Smooth muscle cell (in vitro differentiated cells): ENCODE results near the gene XKR8. TPM values are rescaled to one million over a fixed set of nuclear protein-coding genes. Genes with fewer than 3 reads are reported as not detected.
A peak's percentile ranks its signal among the peaks of the same experiment; 100 is the strongest.

ENCODE experiments used
- DNase-seq: peaks from one replicate; lab custom pipeline; 2025; ENCODE audit not compliant: unreplicated experiment; lab: John Stamatoyannopoulos, UW
- H2AFZ ChIP-seq: fragments of 200-600 bp; sonication (generic); 2 replicates; pipeline ENCODE4 v1.6.0; 2016; ENCODE audit warnings: antibody characterized with exemption, low read depth, mild to moderate bottlenecking
- H3F3A ChIP-seq: fragments of 200-600 bp; sonication (generic); 2 replicates; pipeline ENCODE4 v1.6.0; 2017; ENCODE audit warnings: antibody characterized with exemption, low read depth
- H3K27ac ChIP-seq: fragments of 200-600 bp; sonication (generic); 2 replicates; pipeline ENCODE4 v1.5.1; 2016; ENCODE audit warnings: low read depth, mild to moderate bottlenecking
- H3K27me3 ChIP-seq: fragments of 200-600 bp; sonication (generic); 2 replicates; pipeline ENCODE4 v1.6.1; 2016; ENCODE audit warnings: low read depth, mild to moderate bottlenecking
- H3K36me3 ChIP-seq: fragments of 200-600 bp; sonication (generic); 2 replicates; pipeline ENCODE4 v1.5.1; 2016; ENCODE audit warnings: low read depth
- H3K4me1 ChIP-seq: fragments of 200-600 bp; sonication (generic); 2 replicates; pipeline ENCODE4 v1.5.1; 2016; ENCODE audit warnings: low read depth
- H3K4me2 ChIP-seq: fragments of 200-600 bp; sonication (generic); 2 replicates; pipeline ENCODE4 v1.6.0; 2016; ENCODE audit warnings: mild to moderate bottlenecking
- H3K4me3 ChIP-seq: fragments of 200-600 bp; sonication (generic); 2 replicates; pipeline ENCODE4 v1.5.1; 2016; ENCODE audit warnings: mild to moderate bottlenecking
- H3K79me2 ChIP-seq: fragments of 200-600 bp; sonication (generic); 2 replicates; pipeline ENCODE4 v1.6.0; 2016; ENCODE audit warnings: low read depth, mild to moderate bottlenecking
- H3K9ac ChIP-seq: fragments of 200-600 bp; sonication (generic); 2 replicates; pipeline ENCODE4 v1.6.0; 2016; ENCODE audit warnings: low read depth
- H3K9me3 ChIP-seq: fragments of 200-600 bp; sonication (generic); replicated peaks from 2 replicates; pipeline ENCODE4 v1.5.1; 2016; ENCODE audit warnings: low read depth
- H4K20me1 ChIP-seq: fragments of 200-600 bp; sonication (generic); 2 replicates; pipeline ENCODE4 v1.6.0; 2016; ENCODE audit warnings: low read depth
- WGBS: methylation state at CpG from one replicate; pipeline ENCODE4 v1.1.7; 2016; ENCODE audit warnings: low lambda C conversion rate; 5-methylcytosine and 5-hydroxymethylcytosine counted together
- polyA plus RNA-seq: library from polyadenylated mRNA; unstranded; fragments of >200 nt; fragmentation: Nextera tagmentation; extraction: Ambion mirVana; gene quantifications from 2 replicates; pipeline ENCODE4 v1.2.1, GENCODE V29; 2016
- total RNA-seq: library from RNA; depleted of rRNA; stranded (reverse); fragments of >200 nt; gene quantifications from 2 replicates; pipeline ENCODE4 v1.2.3, GENCODE V29; 2014
- TF ChIP-seq, protein P1 (sequence below): fragments of 200-600 bp; sonication (generic); IDR thresholded peaks from 2 replicates; pipeline ENCODE4 v1.5.1; 2017; ENCODE audit warnings: borderline replicate concordance, mild to moderate bottlenecking, antibody characterized with exemption; ENCODE audit not compliant: insufficient read depth, poor library complexity, severe bottlenecking

The XKR8 gene
- total and polyA plus RNA-seq, 2 experiments from 2014 or later: 10.7 to 19.4 TPM

DNA sequence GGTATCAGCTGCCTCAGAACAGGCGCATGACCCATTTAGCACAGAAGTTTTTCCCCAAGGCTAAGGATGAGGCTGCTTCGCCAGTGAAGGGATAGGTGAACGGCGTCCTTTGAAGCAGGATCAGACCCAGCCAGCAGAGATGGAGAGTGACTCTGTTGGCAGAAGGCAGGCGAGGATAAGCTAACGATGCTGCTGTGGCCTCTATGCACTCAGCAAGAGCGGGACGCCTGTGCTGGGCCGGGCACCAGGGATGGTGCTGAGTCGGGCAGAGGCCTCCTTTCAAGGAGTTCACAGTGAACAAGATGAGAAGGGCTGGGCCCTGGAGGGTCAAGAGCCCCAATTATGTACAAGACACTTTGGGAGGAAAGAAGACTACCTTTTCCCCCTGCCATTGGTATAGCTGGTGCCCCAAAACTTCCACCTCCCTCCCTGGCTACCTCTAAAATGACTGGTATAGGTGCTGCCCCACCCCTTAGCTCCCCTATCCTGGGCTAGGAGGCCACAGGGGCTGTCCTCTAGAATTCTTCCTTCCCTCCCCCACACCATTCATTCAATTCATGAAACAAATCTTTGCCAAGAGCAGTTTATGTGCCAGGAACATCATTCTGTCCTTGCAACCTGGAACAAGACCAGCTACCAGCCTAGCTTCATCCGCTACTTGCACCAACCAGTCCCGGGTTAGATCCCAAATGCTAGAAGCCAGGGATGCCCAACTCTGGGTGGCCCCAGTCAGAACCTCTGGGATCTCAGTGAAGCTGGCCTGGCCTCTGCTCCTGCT is 7.5 kb downstream of the XKR8 start:
- Histone ChIP-seq H3K9me3 (no peaks in the 10 kb centered on the region), H3K79me2 (no peaks in the 10 kb centered on the region), H3F3A (peaks cover 7% of the 10 kb centered on the region), H3K4me2 (no peak overlapping the region), H3K4me1 (no peaks in the 10 kb centered on the region), H3K9ac (no peak overlapping the region), H3K27ac (peak overlapping the region; percentile 85), H3K36me3 (no peaks in the 10 kb centered on the region), H4K20me1 (no peaks in the 10 kb centered on the region), H2AFZ (no peak overlapping the region), H3K4me3 (no peak overlapping the region), H3K27me3 (no peaks in the 10 kb centered on the region)
- no peak for DNase-seq
- 96% methylated on average over 12 of the region's 12 CpGs for WGBS
- TF ChIP-seq, protein P1, sequence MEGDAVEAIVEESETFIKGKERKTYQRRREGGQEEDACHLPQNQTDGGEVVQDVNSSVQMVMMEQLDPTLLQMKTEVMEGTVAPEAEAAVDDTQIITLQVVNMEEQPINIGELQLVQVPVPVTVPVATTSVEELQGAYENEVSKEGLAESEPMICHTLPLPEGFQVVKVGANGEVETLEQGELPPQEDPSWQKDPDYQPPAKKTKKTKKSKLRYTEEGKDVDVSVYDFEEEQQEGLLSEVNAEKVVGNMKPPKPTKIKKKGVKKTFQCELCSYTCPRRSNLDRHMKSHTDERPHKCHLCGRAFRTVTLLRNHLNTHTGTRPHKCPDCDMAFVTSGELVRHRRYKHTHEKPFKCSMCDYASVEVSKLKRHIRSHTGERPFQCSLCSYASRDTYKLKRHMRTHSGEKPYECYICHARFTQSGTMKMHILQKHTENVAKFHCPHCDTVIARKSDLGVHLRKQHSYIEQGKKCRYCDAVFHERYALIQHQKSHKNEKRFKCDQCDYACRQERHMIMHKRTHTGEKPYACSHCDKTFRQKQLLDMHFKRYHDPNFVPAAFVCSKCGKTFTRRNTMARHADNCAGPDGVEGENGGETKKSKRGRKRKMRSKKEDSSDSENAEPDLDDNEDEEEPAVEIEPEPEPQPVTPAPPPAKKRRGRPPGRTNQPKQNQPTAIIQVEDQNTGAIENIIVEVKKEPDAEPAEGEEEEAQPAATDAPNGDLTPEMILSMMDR: no peak

DNA sequence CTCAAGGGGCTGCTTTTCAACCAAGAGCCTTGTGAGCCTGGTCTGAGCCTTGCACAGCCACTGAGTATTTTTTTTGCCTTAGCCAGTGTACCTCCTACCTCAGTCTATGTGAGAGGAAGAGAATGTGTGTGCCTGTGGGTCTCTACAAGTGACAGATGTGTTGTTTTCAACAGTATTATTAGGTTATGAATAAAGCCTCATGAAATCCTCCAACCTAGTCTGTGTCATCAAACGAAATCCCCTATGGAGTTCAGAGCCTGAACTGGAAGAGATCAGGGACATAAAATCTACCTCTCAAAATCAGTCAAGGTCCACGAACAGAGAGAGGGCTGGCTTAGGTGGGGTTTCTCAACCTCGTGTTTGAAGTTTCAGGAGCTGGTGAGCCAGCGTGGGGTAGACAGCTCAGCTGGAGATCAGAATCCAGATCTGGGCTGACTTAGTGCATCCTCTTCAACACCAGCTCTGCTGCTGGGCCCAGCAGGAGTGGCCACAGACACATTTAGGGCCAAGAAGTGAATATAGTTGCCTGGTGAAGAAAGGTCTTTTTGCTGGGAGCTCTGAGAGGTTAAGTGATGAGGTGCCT is 8.2 kb downstream of the XKR8 start:
- 91% methylated on average over 4 of the region's 4 CpGs for WGBS
- no peaks in the 10 kb centered on the region for H4K20me1 ChIP-seq
- H3K27ac ChIP-seq: peak overlapping the region; percentile 85
- H3K9ac ChIP-seq: peak overlapping the region; percentile 45
- H3F3A ChIP-seq: peaks cover 7% of the 10 kb centered on the region
- H3K36me3 ChIP-seq: no peaks in the 10 kb centered on the region
- H2AFZ ChIP-seq: no peak overlapping the region
- H3K4me2 ChIP-seq: peak overlapping the region; percentile 12
- no peak overlapping the region for H3K4me3 ChIP-seq
- H3K4me1 ChIP-seq: no peaks in the 10 kb centered on the region
- TF ChIP-seq, protein P1: no peak
- DNase-seq: no peak
- H3K9me3 ChIP-seq: no peaks in the 10 kb centered on the region
- H3K27me3 ChIP-seq: no peaks in the 10 kb centered on the region
- no peaks in the 10 kb centered on the region for H3K79me2 ChIP-seq

DNA sequence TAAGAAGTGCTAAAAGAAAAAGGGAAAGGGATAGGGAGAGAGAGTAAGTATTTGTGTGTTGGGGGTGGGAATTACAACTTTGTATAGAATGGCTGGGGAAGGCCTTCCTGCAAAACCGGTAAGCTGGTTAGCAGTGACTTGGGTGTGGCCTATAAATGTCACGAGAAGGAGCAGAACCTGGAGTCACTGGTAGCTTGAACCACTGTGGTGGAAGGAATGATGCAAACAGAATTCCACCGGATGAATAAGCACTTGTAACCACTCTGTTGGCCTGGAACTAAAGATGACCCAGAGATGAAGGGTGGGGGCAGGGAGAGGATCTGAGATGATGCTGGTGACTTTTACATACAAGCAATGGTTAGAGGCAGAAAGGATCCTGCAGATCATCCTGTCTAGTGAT is 8.9 kb downstream of the XKR8 start:
- Histone ChIP-seq H3K27me3 (no peaks in the 10 kb centered on the region), H3K79me2 (no peaks in the 10 kb centered on the region), H3F3A (peaks cover 7% of the 10 kb centered on the region), H2AFZ (no peak overlapping the region), H3K4me2 (peak overlapping the region; percentile 12), H3K9me3 (no peaks in the 10 kb centered on the region), H3K4me1 (no peaks in the 10 kb centered on the region), H3K4me3 (no peak overlapping the region), H3K27ac (peak overlapping the region; percentile 85), H3K36me3 (no peaks in the 10 kb centered on the region), H3K9ac (no peak overlapping the region), H4K20me1 (no peaks in the 10 kb centered on the region)
- DNase-seq: no peak
- WGBS: 7% methylated on average over 3 of the region's 3 CpGs
- TF ChIP-seq, protein P1: no peak
